HEK293 (cell line): ENCODE results near the gene KRTAP1-5.
"Not testable (repeated sequence)": the region's sequence is repeated elsewhere in the genome, so short reads cannot be mapped to it uniquely, and the experiment has no call there.

Experiments
- CTCF ChIA-PET: fragments of 350-600 bp; formaldehyde crosslinking; extraction: SDS; loops from one replicate; lab custom pipeline; 2021; ENCODE audit warnings: antibody characterized with exemption; lab: Yijun Ruan, JAX
- POLR2A ChIA-PET: fragments of 300-600 bp; formaldehyde crosslinking; extraction: SDS; loops from one replicate; lab custom pipeline; 2020; ENCODE audit warnings: antibody characterized with exemption, inconsistent platforms; lab: Yijun Ruan, JAX
- H3K27ac ChIP-seq: fragments of 200-500 bp; sonication (Bioruptor generic); 2 replicates; pipeline ENCODE4 v1.5.1; 2014; ENCODE audit warnings: low read depth, low read length, control low read depth, inconsistent platforms; ENCODE audit errors: extremely low read depth
- H3K36me3 ChIP-seq, 2 experiments: fragments of 200-500 bp in 1 of 2; sonication (Bioruptor generic) in 1 of 2; 1 replicate in 1 of 2; 2 replicates in 1 of 2; pipeline ENCODE4 v1.5.1; 2014 to 2017; ENCODE audit warnings: inconsistent platforms in 2 of 2, low read length in 2 of 2; ENCODE audit not compliant: control insufficient read depth in 2 of 2, insufficient read depth in 1 of 2
- H3K4me1 ChIP-seq: fragments of 200-500 bp; sonication (Bioruptor generic); 2 replicates; pipeline ENCODE4 v1.5.1; 2014; ENCODE audit warnings: mild to moderate bottlenecking, low read length, inconsistent platforms; ENCODE audit not compliant: control insufficient read depth, insufficient read depth
- H3K4me3 ChIP-seq: 2 replicates; pipeline ENCODE4 v1.5.1; 2011; ENCODE audit warnings: low read depth, mild to moderate bottlenecking, control low read depth, low read length, moderate library complexity
- H3K9me3 ChIP-seq: fragments of 200-500 bp; sonication (Bioruptor generic); 2 replicates; pipeline ENCODE4 v1.5.1; 2014; ENCODE audit warnings: low read depth, low read length, inconsistent platforms; ENCODE audit not compliant: control insufficient read depth, insufficient read depth
- KLF9 ChIP-seq: fragments of 450-650 bp; formaldehyde crosslinking; IDR thresholded peaks from 2 replicates; pipeline ENCODE4 v1.5.1; 2016; ENCODE audit warnings: missing biosample characterization, missing genetic modification characterization, low read depth
- MZF1 ChIP-seq: fragments of 450-650 bp; formaldehyde crosslinking; IDR thresholded peaks from 2 replicates; pipeline ENCODE4 v1.5.1; 2017; ENCODE audit warnings: missing biosample characterization, missing genetic modification characterization, borderline replicate concordance
- SETDB1 ChIP-seq: IDR thresholded peaks from one replicate; pipeline ENCODE4 v1.6.1; 2017; ENCODE audit warnings: mild to moderate bottlenecking, low read length, moderate library complexity, mixed read lengths; ENCODE audit not compliant: insufficient read length
- SP3 ChIP-seq: fragments of 450-650 bp; formaldehyde crosslinking; IDR thresholded peaks from 2 replicates; pipeline ENCODE4 v1.5.1; 2016; ENCODE audit warnings: missing biosample characterization, missing genetic modification characterization
- TCF7L2 ChIP-seq: IDR thresholded peaks from 2 replicates; pipeline ENCODE4 v1.6.1; 2011; ENCODE audit warnings: low read depth, mild to moderate bottlenecking, inconsistent platforms, low read length, moderate library complexity, borderline replicate concordance
- TRIM28 ChIP-seq: IDR thresholded peaks from 2 replicates; pipeline ENCODE4 v1.6.1; 2011; ENCODE audit warnings: low read length, control low read depth, borderline replicate concordance
- ZBTB21 ChIP-seq: fragments of 450-650 bp; formaldehyde crosslinking; IDR thresholded peaks from 2 replicates; pipeline ENCODE4 v1.5.1; 2017; ENCODE audit warnings: missing biosample characterization, missing genetic modification characterization
- ZFP3 ChIP-seq: fragments of 450-650 bp; formaldehyde crosslinking; IDR thresholded peaks from 2 replicates; pipeline ENCODE4 v1.5.1; 2016; ENCODE audit warnings: low read depth, missing biosample characterization, missing genetic modification characterization
- ZFP41 ChIP-seq: fragments of 450-650 bp; formaldehyde crosslinking; IDR thresholded peaks from 2 replicates; pipeline ENCODE4 v1.5.1; 2016; ENCODE audit warnings: missing biosample characterization, missing genetic modification characterization, borderline replicate concordance
- ZIC2 ChIP-seq: fragments of 450-650 bp; formaldehyde crosslinking; IDR thresholded peaks from 2 replicates; pipeline ENCODE4 v1.5.1; 2016; ENCODE audit warnings: missing biosample characterization, missing genetic modification characterization
- ZNF146 ChIP-seq: fragments of 450-650 bp; formaldehyde crosslinking; IDR thresholded peaks from 2 replicates; pipeline ENCODE4 v1.5.1; 2016; ENCODE audit warnings: missing biosample characterization, missing genetic modification characterization
- ZNF169 ChIP-seq: fragments of 450-650 bp; formaldehyde crosslinking; IDR thresholded peaks from 2 replicates; pipeline ENCODE4 v1.5.1; 2016; ENCODE audit warnings: missing biosample characterization, missing genetic modification characterization
- ZNF280D ChIP-seq: fragments of 450-650 bp; formaldehyde crosslinking; IDR thresholded peaks from 2 replicates; pipeline ENCODE4 v1.5.1; 2016; ENCODE audit warnings: missing biosample characterization, missing genetic modification characterization
- ZNF311 ChIP-seq: fragments of 450-650 bp; formaldehyde crosslinking; IDR thresholded peaks from 2 replicates; pipeline ENCODE4 v1.5.1; 2017; ENCODE audit warnings: missing biosample characterization, missing genetic modification characterization, borderline replicate concordance
- ZNF350 ChIP-seq: fragments of 450-650 bp; formaldehyde crosslinking; IDR thresholded peaks from 2 replicates; pipeline ENCODE4 v1.5.0; 2017; ENCODE audit warnings: missing biosample characterization, mild to moderate bottlenecking, missing genetic modification characterization
- ZNF48 ChIP-seq: fragments of 450-650 bp; formaldehyde crosslinking; IDR thresholded peaks from 2 replicates; pipeline ENCODE4 v1.5.1; 2016; ENCODE audit warnings: missing biosample characterization, missing genetic modification characterization
- ZNF521 ChIP-seq: fragments of 450-650 bp; formaldehyde crosslinking; IDR thresholded peaks from 2 replicates; pipeline ENCODE4 v1.5.1; 2017; ENCODE audit warnings: missing biosample characterization, mild to moderate bottlenecking, missing genetic modification characterization
- ZNF558 ChIP-seq: fragments of 450-650 bp; formaldehyde crosslinking; IDR thresholded peaks from 2 replicates; pipeline ENCODE4 v1.5.1; 2016; ENCODE audit warnings: missing biosample characterization, missing genetic modification characterization
- ZNF585B ChIP-seq: fragments of 450-650 bp; formaldehyde crosslinking; IDR thresholded peaks from 2 replicates; pipeline ENCODE4 v1.5.1; 2016; ENCODE audit warnings: missing biosample characterization, missing genetic modification characterization
- ZNF600 ChIP-seq: fragments of 450-650 bp; formaldehyde crosslinking; IDR thresholded peaks from 2 replicates; pipeline ENCODE4 v1.5.1; 2016; ENCODE audit warnings: missing biosample characterization, missing genetic modification characterization
- ZNF629 ChIP-seq: fragments of 450-650 bp; formaldehyde crosslinking; IDR thresholded peaks from 2 replicates; pipeline ENCODE4 v1.5.1; 2017; ENCODE audit warnings: missing biosample characterization, missing genetic modification characterization
- TF ChIP-seq, protein P1 (sequence below): fragments of 450-650 bp; formaldehyde crosslinking; IDR thresholded peaks from 2 replicates; pipeline ENCODE4 v1.5.1; 2016; ENCODE audit warnings: missing biosample characterization, missing genetic modification characterization, low read depth

KRTAP1-5 gene

DNA sequence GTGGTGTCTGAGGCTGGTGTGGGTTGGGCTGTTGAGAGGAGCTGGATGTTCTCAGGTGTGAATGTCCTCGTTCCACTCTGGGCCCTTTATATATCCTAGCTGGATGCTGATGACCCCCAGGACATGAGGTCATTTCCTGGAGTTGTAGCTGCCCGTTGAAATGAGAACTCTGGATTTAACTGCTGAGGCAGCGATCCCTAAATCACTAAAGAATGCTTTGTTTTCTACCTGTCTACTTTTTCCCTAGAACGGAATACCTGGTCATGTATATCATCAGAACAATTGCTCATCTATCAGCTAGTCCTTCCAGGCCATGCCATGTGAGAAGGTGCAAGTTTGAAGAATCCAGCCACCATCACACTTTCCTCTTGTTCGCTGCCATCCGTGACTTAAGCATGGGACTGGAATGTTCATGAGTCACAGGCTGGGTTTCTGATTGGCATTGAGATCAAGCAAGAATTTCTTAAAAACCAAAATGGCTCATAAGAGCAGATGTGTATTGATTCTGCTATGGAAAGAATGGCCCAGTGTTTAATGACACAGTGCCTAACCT, 33.1 kb upstream of the KRTAP1-5 start, which contains the start of gene KRTAP2-3 (continued):
- TF ChIP-seq ZNF48 (tag by site-specific recombination): no peak

DNA sequence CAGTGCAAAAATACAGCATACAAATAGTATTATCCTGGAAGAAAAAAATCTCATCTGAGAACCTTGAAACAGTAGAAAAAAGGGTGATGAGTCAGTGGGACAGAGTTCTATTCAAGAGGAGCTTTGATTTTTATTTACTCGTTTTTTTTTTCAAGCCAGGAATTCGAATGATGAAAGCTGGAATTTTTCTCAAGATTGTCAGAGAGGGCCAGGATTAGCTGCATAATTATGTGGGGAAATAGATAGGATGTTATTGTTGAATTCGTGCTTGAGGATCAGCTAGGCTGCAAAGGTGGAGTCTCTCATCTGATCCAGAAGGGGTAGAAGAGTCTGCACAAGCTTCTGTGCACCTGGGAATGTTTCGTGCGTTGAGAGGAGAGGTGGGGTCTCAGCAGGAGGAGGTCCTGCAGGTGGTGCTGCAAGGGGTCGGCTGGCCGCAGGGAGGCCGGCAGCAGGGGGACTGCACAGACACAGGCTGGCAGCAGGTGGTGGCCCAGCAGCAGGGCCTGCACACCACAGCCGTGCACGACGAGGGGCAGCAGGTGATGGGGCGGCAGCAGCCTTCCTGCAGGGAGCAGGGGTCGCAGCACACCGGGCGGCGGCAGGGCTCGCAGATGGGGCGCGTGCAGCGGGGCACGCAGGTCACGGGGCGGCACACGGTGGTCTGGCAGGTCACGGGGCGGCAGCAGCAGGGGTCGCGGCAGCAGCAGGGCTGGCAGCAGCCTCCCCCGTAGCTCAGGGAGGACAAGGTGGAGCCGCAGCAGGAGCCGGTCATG, 32.5 kb upstream of the KRTAP1-5 start:
- CTCF ChIA-PET: interaction anchor here (0.6 to 1.3 kb wide), 5 partner anchors 13 to 1008 kb away, joined by 4 to 6 read pairs (median 4); no protein-coding TSS in a partner anchor
- H3K36me3 ChIP-seq, H3K4me1 ChIP-seq, H3K27ac ChIP-seq, POLR2A ChIA-PET, H3K4me3 ChIP-seq, H3K9me3 ChIP-seq: not testable (repeated sequence)
- peak; percentile 27; the same call in 1 of the 2 replicates for TF ChIP-seq ZIC2

DNA sequence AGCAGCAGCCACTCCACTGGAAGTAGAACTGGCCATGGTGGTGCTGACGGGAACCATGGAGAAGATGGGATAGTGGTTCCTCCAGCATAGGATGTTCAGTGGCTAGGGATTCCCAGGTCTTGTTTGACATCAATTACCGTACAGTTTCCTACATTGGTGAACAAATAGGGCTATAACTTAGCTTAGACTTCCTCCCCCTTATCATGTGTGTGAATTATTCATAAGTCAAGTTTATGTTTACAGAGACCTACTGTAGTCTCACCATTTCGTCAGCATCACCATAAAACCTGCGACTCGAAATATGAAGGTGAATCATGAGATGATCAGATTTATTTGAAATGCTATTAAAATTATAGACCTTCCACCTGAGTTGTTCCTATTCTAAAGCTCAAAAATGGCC, 31.7 kb upstream of the KRTAP1-5 start:
- TF ChIP-seq SP3 (tag by site-specific recombination) (no peak), KLF9 (tag by site-specific recombination) (no peak), ZNF521 (tag by site-specific recombination) (no peak), ZNF558 (tag by site-specific recombination) (no peak), ZNF350 (no peak), ZFP3 (tag by site-specific recombination) (no peak), ZFP41 (tag by site-specific recombination) (no peak), TCF7L2 (no peak), TRIM28 (no peak), ZNF169 (tag by site-specific recombination) (no peak), ZBTB21 (tag by site-specific recombination) (no peak), ZNF600 (tag by site-specific recombination) (no peak), MZF1 (no peak)
- TF ChIP-seq, protein P1, sequence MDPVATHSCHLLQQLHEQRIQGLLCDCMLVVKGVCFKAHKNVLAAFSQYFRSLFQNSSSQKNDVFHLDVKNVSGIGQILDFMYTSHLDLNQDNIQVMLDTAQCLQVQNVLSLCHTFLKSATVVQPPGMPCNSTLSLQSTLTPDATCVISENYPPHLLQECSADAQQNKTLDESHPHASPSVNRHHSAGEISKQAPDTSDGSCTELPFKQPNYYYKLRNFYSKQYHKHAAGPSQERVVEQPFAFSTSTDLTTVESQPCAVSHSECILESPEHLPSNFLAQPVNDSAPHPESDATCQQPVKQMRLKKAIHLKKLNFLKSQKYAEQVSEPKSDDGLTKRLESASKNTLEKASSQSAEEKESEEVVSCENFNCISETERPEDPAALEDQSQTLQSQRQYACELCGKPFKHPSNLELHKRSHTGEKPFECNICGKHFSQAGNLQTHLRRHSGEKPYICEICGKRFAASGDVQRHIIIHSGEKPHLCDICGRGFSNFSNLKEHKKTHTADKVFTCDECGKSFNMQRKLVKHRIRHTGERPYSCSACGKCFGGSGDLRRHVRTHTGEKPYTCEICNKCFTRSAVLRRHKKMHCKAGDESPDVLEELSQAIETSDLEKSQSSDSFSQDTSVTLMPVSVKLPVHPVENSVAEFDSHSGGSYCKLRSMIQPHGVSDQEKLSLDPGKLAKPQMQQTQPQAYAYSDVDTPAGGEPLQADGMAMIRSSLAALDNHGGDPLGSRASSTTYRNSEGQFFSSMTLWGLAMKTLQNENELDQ (tag by site-specific recombination): no peak
- Histone ChIP-seq H3K36me3 (no peaks in the 10 kb centered on the region), H3K4me1 (no peaks in the 10 kb centered on the region), H3K9me3 (no peaks in the 10 kb centered on the region), H3K27ac (no peak overlapping the region), H3K4me3 (no peak overlapping the region)
- CTCF ChIA-PET: interaction anchor here (0.6 to 0.7 kb wide), 4 partner anchors 17 to 1009 kb away, joined by 4 to 6 read pairs (median 4); no protein-coding TSS in a partner anchor
- POLR2A ChIA-PET: no interaction called here

GRCh38 chr17:41057547-41057946, 30.5 kb upstream of the KRTAP1-5 start:
- Histone ChIP-seq H3K27ac (no peak overlapping the region), H3K4me3 (no peak overlapping the region)
- TF ChIP-seq ZNF311 (no peak), ZNF146 (tag by site-specific recombination) (peak; percentile 94), ZNF629 (tag by site-specific recombination) (no peak), ZNF280D (tag by site-specific recombination) (0 out of 2 replicates have a peak, but pooled peaks have one; percentile 63), ZNF585B (tag by site-specific recombination) (no peak), SETDB1 (no peak)
- TF ChIP-seq, all 188 proteins: peak for 2
- H3K36me3 ChIP-seq: no peaks in the 10 kb centered on the region
- ChIA-PET POLR2A (no interaction called here), CTCF (no interaction called here)
- H3K4me1 ChIP-seq: no peaks in the 10 kb centered on the region
- H3K9me3 ChIP-seq: no peaks in the 10 kb centered on the region

DNA sequence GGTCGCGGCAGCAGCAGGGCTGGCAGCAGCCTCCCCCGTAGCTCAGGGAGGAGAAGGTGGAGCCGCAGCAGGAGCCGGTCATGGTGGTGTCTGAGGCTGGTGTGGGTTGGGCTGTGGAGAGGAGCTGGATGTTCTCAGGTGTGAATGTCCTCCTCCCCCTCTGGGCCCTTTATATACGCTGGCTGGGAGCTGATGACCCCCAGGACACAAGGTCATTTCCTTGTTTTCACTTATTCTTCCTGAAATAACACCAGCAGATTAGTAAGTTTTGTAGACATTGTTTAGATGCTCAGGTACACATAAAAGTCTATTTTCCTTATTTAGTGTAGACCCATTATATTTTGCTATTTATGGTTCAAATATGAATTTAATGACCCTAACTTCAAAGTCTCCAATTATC, 28.1 kb upstream of the KRTAP1-5 start, which contains the start of gene KRTAP2-2:
KRTAP2-2 (minus strand) TSS at position 101 of the 400 bp plus-strand sequence; CDS start at position 82, 19 bp downstream.
- H3K27ac ChIP-seq, CTCF ChIA-PET, H3K4me3 ChIP-seq, H3K9me3 ChIP-seq, H3K4me1 ChIP-seq, POLR2A ChIA-PET, H3K36me3 ChIP-seq: not testable (repeated sequence)
